Measurements from ENCODE around the gene TNFAIP2. TPM values are rescaled to one million over a fixed set of nuclear protein-coding genes. Genes with fewer than 3 reads are reported as not detected.
A peak's percentile ranks its signal among the peaks of the same experiment; 100 is the strongest.
"Not testable (repeated sequence)": the region's sequence is repeated elsewhere in the genome, so short reads cannot be mapped to it uniquely, and the experiment has no call there.

TNFAIP2 gene
- total and polyA plus RNA-seq, 9 of the 15 experiments (the other 6 are each of a cell fraction or from before 2014, with no cell fraction given), result 22.6 to 68.6 (median 44.6) TPM

DNA sequence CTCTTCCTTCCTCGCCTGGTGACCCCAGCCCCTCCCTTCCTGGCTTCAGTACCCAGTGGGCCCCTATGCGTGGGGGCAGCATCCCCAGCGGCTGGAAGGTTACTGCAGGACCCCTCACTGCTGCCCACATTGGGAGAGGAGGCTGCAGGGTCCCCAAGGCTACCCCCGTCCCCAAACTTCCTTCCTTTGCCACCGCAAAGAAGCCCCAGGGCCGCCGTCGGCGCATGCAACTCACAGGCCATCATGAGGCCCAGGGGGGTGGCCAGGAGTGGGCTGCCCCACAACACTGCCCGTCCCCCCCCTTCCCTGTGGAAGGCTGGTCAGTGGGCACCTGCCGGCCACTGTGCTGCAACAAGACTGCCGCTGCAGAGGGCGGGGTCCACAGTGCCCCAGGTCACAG lies 9.5 kb upstream of the TNFAIP2 start:
- Histone ChIP-seq H2AFZ (ENCODE audit: low read depth, low read length) (no peak overlapping the region), H3K27me3 (ENCODE audit: control insufficient read depth in 2 of 2, insufficient read depth in 2 of 2, low read length in 2 of 2) (no peaks in the 10 kb centered on the region), H4K20me1 (replicated peaks; ENCODE audit: control insufficient read depth, insufficient read depth, low read length) (no peaks in the 10 kb centered on the region), H3K36me3 (ENCODE audit: control insufficient read depth, insufficient read depth, low read length) (no peaks in the 10 kb centered on the region), H3K4me3 (no peak overlapping the region), H3K9me3 (replicated peaks; ENCODE audit: control insufficient read depth, insufficient read depth, low read depth, low read length) (no peaks in the 10 kb centered on the region), H3K9me1 (ENCODE audit: control insufficient read depth, insufficient read depth, low read length) (no peaks in the 10 kb centered on the region), H3K4me2 (ENCODE audit: insufficient read depth, low read length) (no peak overlapping the region), H3K79me2 (ENCODE audit: control insufficient read depth, insufficient read depth, low read length) (no peaks in the 10 kb centered on the region; the same call in 1 of the 3 replicates), H3K4me1 (replicated peaks in 1 of 2; ENCODE audit: control insufficient read depth in 2 of 2, insufficient read depth in 2 of 2, low read length in 2 of 2) (peaks cover 53 to 85% of the 10 kb centered on the region in 2 experiments), H3K27ac (ENCODE audit: extremely low read depth, low read depth, low read length) (peak overlapping the region; percentile 15; the same call in 1 of the 3 replicates), H3K9ac (ENCODE audit: insufficient read depth in 1 of 2, low read depth in 2 of 2, low read length in 2 of 2) (peak overlapping the region in 1 of 2 experiments; percentile 79; a peak in 2 of 4 replicates)
- ChIA-PET POLR2A (no interaction called here), CTCF (ENCODE audit: low intra/inter-chr PET ratio) (no interaction called here)
- BruUV-seq (replicated peaks), result no TSS peak
- ATAC-seq, result no peak
- intact Hi-C loops (cut with micrococcal nuclease), result no loop called here
- TF ChIP-seq E2F3 (CRISPR knock-in tag; IDR thresholded peaks at IDR 0.05) (no peak), ZFX (CRISPR knock-in tag; IDR thresholded peaks at IDR 0.05) (0 out of 2 replicates have a peak, but pooled peaks have one; percentile 20), POLR2G (IDR thresholded peaks at IDR 0.05; ENCODE audit: low read depth, low read length) (0 out of 2 replicates have a peak, but pooled peaks have one; percentile 25)
- DNase-seq (ENCODE audit: extremely low read depth in 1 of 4, low spot score in 3 of 4), result no peak
- in situ Hi-C loops (cut with MboI), result no loop called here
- FAIRE-seq, result no peak
- 70% methylated on average over 3 of the region's 13 CpGs for WGBS (ENCODE audit: insufficient coverage, low coverage, missing lambda C conversion rate)

DNA sequence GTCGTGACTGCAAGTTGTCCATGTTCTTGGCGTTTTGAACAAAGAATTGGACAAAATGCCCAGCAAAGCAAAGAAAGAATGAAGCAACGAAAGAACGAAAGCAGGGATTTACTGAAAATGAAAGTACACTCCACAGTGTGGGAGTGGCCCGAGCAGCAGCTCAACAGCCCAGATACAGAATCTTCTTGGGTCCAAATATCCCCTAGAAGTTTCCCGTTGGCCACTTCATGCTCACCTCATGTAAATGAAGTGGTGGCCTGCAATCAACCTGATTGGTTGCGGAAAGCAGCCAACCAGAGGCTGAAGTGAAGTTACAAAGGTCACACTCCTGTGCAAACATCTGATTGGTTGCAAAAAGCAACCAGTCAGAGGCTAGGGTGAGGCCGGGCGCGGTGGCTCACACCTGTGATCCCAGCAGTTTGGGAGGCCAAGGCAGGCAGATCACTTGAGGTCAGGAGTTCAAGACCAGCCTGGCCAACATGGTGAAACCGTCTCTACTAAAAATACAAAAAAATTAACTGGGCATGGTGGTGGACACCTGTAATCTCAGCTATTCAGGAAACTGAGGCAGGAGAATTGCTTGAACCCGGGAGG lies 8.1 kb upstream of the TNFAIP2 start:
- ATAC-seq; H3K36me3 ChIP-seq (ENCODE audit: control insufficient read depth, insufficient read depth, low read length); H3K9me1 ChIP-seq (ENCODE audit: control insufficient read depth, insufficient read depth, low read length); H3K9me3 ChIP-seq (replicated peaks; ENCODE audit: control insufficient read depth, insufficient read depth, low read depth, low read length); BruUV-seq (replicated peaks); intact Hi-C loops (cut with micrococcal nuclease); POLR2A ChIA-PET; H3K27me3 ChIP-seq (ENCODE audit: control insufficient read depth in 2 of 2, insufficient read depth in 2 of 2, low read length in 2 of 2); H4K20me1 ChIP-seq (replicated peaks; ENCODE audit: control insufficient read depth, insufficient read depth, low read length); in situ Hi-C loops (cut with MboI); H3K79me2 ChIP-seq (ENCODE audit: control insufficient read depth, insufficient read depth, low read length); H3K4me3 ChIP-seq: not testable (repeated sequence)
- 40% methylated on average over 12 of the region's 12 CpGs for WGBS (ENCODE audit: insufficient coverage, low coverage, missing lambda C conversion rate)
- peak overlapping the region; percentile 51 for H3K4me2 ChIP-seq (ENCODE audit: insufficient read depth, low read length)
- CTCF ChIA-PET (ENCODE audit: low intra/inter-chr PET ratio), result interaction anchor here (0.6 kb wide), 1 partner anchor 175 kb away, joined by 3 read pairs; no protein-coding TSS in a partner anchor
- peak overlapping the region; percentile 65 for H2AFZ ChIP-seq (ENCODE audit: low read depth, low read length)
- H3K4me1 ChIP-seq (replicated peaks in 1 of 2; ENCODE audit: control insufficient read depth in 2 of 2, insufficient read depth in 2 of 2, low read length in 2 of 2), result peaks cover 59 to 89% of the 10 kb centered on the region in 2 experiments
- H3K27ac ChIP-seq (ENCODE audit: extremely low read depth, low read depth, low read length), result peak overlapping the region; percentile 50; the same call in 2 of the 3 replicates
- FAIRE-seq, result peak; percentile 54
- H3K9ac ChIP-seq (ENCODE audit: insufficient read depth in 1 of 2, low read depth in 2 of 2, low read length in 2 of 2), result peak overlapping the region in 1 of 2 experiments; percentile 42; a peak in 1 of 4 replicates
- peak in 1 of 4 experiments; percentile 73 for DNase-seq (ENCODE audit: extremely low read depth in 1 of 4, low spot score in 3 of 4)
- TF ChIP-seq NR2C1 (IDR thresholded peaks at IDR 0.05), result peak; percentile 54
- peak; percentile 41; the same call in 1 of the 2 replicates for TF ChIP-seq NR2C1 (tag; IDR thresholded peaks at IDR 0.05)
- peak; percentile 63; the same call in 1 of the 2 replicates for TF ChIP-seq CC2D1A (IDR thresholded peaks at IDR 0.05)
- TF ChIP-seq, protein P1, sequence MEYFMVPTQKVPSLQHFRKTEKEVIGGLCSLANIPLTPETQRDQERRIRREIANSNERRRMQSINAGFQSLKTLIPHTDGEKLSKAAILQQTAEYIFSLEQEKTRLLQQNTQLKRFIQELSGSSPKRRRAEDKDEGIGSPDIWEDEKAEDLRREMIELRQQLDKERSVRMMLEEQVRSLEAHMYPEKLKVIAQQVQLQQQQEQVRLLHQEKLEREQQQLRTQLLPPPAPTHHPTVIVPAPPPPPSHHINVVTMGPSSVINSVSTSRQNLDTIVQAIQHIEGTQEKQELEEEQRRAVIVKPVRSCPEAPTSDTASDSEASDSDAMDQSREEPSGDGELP (CRISPR knock-in tag; IDR thresholded peaks at IDR 0.05; ENCODE audit: borderline replicate concordance), result peak; percentile 22; the same call in 1 of the 2 replicates
- peak; percentile 42 to 48; a peak in 2 of 4 replicates for TF ChIP-seq NRF1 (conservative IDR thresholded peaks at IDR 0.05 in 1 of 2, IDR thresholded peaks at IDR 0.05 in 1 of 2)
- TF ChIP-seq NFYB (IDR thresholded peaks at IDR 0.05; ENCODE audit: extremely low read depth, insufficient read length), result peak; percentile 2
- peak; percentile 39 for TF ChIP-seq RBBP5 (IDR thresholded peaks at IDR 0.05; ENCODE audit: borderline replicate concordance, insufficient read depth, low read length, poor library complexity, severe bottlenecking)
- 0 out of 2 replicates have a peak, but pooled peaks have one; percentile 29 for TF ChIP-seq TRIM28 (IDR thresholded peaks at IDR 0.05)

Data from K562 (cell line).